T-helper 17 cell (primary cell): ENCODE data around the gene GNG8. TPM values are rescaled to one million over a fixed set of nuclear protein-coding genes. Genes with fewer than 3 reads are reported as not detected.

ENCODE experiments used
- ATAC-seq: fragments of 150-1000 bp; cut with Tn5 transposase; 2 replicates; pipeline ENCODE4 v1.10.0; 2021; ENCODE audit warnings: mild to moderate bottlenecking, moderate library complexity
- DNase-seq, 3 donors: peaks; one replicate each; pipeline versions ENCODE4 v3.0.0 to v3.0.0-alpha.2; 2020 to 2021
- H3K9me3 ChIP-seq: one replicate; pipeline ENCODE4 v1.7.0; 2013; ENCODE audit warnings: low read length, mild to moderate bottlenecking; ENCODE audit not compliant: control insufficient read depth, poor library complexity, severe bottlenecking
- H3K27ac Mint-ChIP-seq: one replicate; pipeline ENCODE4 v1.8.0; 2022; ENCODE audit warnings: mild to moderate bottlenecking, moderate library complexity, mixed read lengths
- H3K27me3 Mint-ChIP-seq: one replicate; pipeline ENCODE4 v1.8.0; 2022; ENCODE audit warnings: mixed read lengths
- H3K36me3 Mint-ChIP-seq: one replicate; pipeline ENCODE4 v1.8.0; 2022; ENCODE audit warnings: low read depth, mixed read lengths
- H3K4me1 Mint-ChIP-seq: one replicate; pipeline ENCODE4 v1.8.0; 2022; ENCODE audit warnings: mild to moderate bottlenecking, mixed read lengths
- H3K4me3 Mint-ChIP-seq: one replicate; pipeline ENCODE4 v1.8.0; 2022; ENCODE audit warnings: mild to moderate bottlenecking, moderate library complexity, mixed read lengths
- total RNA-seq, 4 donors: library from RNA in 2 of 4; stranded (reverse) in 2 of 4; gene quantifications; one replicate each; pipeline ENCODE4 v1.2.3 and lab custom pipeline; 2022 to 2026

The GNG8 gene
- total RNA-seq, 2 donors from 2014 or later = not detected

DNA sequence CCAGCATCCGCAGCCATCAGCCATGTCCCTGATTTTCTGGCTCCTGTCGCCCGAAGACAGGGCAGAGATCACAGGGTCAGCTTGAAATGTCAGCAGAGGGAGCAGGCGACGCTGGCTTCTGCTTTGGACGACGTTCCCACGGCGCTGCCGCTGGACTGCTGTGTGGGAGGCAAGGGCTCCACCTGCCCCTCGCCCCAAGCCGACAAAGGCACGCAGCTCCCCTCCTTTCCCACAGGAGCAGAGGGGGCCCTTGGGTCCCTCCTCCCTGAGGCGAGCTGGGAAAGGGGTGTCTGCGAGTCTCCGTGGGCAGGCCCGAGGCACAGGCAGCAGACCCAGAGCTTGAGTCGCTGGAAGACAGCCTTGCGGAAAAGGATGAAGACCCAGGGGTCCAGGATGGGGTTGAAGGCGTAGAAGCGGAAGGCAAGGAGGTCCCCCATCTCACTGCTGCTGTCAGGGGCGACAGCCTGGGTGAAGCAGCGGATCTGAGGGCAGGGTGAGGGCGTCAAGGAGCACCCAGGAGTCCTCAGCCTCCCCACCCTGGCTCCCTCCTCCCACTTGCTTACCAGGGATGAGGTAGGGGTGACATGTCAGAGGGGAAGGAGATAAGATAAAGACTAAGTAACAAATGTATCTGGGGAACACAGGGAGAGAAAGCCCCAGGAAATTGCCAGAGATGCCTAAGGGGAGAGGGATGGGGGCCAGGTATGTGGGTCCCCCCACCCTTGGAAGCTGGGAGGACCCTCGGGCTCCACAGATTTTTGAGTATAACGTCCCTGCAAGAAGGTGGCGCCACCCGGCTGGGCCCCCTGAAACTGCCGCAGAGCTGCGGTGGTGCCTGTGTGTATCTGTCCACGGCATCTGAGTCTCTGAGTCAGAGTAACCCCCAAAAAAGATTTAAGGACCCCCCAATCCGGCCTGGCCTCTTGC, 14.5 kb downstream of the GNG8 start:
- Mint-ChIP-seq H3K4me1 (peaks cover 31% of the 10 kb centered on the region), H3K27ac (no peak overlapping the region), H3K36me3 (peaks cover 3% of the 10 kb centered on the region), H3K4me3 (peak overlapping the region; percentile 59), H3K27me3 (peaks cover 5% of the 10 kb centered on the region)
- no peaks in the 10 kb centered on the region for H3K9me3 ChIP-seq
- no peak for DNase-seq
- ATAC-seq = no peak

DNA sequence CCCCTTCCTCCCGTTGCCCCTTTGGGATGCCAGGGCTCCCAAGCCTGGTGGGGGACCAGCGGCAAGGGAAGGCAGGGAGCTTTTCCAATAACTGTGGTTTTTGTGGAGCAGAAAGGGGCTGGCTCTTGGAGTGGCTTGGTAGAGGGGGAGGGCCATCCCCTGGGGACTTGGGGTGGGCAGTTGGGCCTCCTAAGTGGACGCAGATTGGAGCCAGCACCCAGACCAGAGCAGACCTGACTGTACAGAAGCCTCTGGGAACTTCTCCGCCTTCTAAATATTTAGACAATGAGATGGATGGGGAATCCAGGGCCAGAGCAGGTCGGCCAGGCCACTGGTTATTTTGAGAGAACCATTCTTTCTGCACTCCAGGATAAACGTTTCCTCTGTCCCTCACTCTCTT, 15.3 kb downstream of the GNG8 start:
- no peak overlapping the region for H3K4me3 Mint-ChIP-seq
- H3K27ac Mint-ChIP-seq = no peak overlapping the region

DNA sequence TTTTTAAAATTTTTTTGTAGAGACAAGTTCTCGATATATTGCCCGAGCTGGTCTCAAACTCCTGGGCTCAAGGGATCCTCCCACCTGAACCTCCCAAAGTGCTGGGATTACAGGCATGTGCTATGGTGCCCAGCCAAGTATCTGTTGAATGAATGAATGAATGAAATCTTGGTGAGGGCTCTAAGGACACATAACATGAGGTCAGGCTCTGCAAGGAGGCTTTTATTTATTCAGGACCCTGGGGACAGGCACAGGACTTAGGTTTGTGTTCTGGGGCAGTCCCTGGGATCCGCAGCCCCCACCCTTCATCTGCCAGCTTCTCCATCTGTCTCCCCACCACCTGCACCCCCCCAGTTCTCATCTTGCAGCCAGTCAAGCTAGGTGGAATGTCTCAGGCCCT, 15.7 kb downstream of the GNG8 start:
- H3K27ac Mint-ChIP-seq = peak overlapping the region; percentile 89
- H3K4me1 Mint-ChIP-seq = peaks cover 34% of the 10 kb centered on the region
- no peak for DNase-seq
- ATAC-seq = no peak
- peaks cover 5% of the 10 kb centered on the region for H3K27me3 Mint-ChIP-seq
- peaks cover 3% of the 10 kb centered on the region for H3K36me3 Mint-ChIP-seq
- no peaks in the 10 kb centered on the region for H3K9me3 ChIP-seq
- H3K4me3 Mint-ChIP-seq = no peak overlapping the region

More for the DNA sequence above, 15.3 kb downstream of the GNG8 start:
- no peak for DNase-seq
- ATAC-seq = no peak
- Mint-ChIP-seq H3K4me1 (peaks cover 35% of the 10 kb centered on the region), H3K36me3 (peaks cover 3% of the 10 kb centered on the region), H3K27me3 (peaks cover 5% of the 10 kb centered on the region)
- H3K9me3 ChIP-seq = no peaks in the 10 kb centered on the region

DNA sequence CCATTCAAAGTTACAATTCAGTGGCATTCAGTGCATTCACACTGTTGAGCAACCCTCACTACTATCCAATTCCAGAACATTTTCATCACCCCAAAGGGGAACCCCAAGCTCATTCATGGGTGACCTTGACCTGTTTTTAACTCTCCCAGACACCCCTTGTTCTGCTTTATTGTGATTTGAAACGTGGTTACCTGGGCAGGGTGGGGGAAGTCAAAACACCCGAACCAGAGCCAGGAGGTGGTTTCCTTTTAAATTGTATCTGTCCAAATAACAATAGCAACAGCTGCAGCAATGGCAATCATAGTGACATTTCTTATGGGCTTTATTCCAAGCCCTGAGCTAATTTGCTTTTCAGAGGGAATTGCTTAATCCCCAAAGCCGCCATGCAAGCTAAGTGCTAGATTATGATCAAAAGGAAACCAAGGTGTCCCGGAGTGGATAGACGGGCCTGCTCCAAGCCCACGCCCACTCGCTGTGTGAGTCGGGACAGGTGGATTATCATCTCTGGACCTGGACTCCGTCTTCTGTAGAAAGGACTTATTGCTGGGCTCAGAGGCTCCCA, 17.3 kb downstream of the GNG8 start:
- H3K4me1 Mint-ChIP-seq = peaks cover 32% of the 10 kb centered on the region
- peak overlapping the region; percentile 89 for H3K27ac Mint-ChIP-seq
- peaks cover 5% of the 10 kb centered on the region for H3K27me3 Mint-ChIP-seq

DNA sequence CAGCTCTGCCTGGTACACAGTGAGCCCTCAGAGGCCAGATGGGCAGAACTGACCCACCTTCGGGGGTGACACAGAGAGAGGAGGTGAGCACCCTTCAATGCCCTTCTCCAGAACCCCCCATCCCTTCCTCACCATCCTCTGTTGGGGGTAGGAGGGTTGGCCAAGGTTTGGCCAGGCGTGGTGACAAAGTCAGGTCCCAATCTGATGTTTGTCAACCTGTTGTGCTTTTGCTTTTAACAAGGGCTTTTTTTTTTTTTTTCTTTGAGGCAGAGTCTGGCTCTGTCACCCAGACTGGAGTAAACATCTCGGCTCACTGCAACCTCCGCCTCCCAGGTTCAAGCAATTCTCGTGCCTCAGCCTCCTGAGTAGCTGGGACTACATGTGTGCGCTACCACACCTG, 18.4 kb downstream of the GNG8 start:
- DNase-seq = no peak
- no peak overlapping the region for H3K27ac Mint-ChIP-seq
- H3K9me3 ChIP-seq = no peaks in the 10 kb centered on the region
- H3K27me3 Mint-ChIP-seq = peaks cover 5% of the 10 kb centered on the region
- no peak overlapping the region for H3K4me3 Mint-ChIP-seq
- H3K36me3 Mint-ChIP-seq = peaks cover 3% of the 10 kb centered on the region
- no peak for ATAC-seq
- H3K4me1 Mint-ChIP-seq = peaks cover 32% of the 10 kb centered on the region

More for the DNA sequence above, 17.3 kb downstream of the GNG8 start:
- H3K4me3 Mint-ChIP-seq = peak overlapping the region; percentile 7
- DNase-seq = no peak
- peak; percentile 69 for ATAC-seq
- peaks cover 3% of the 10 kb centered on the region for H3K36me3 Mint-ChIP-seq
- H3K9me3 ChIP-seq = no peaks in the 10 kb centered on the region

DNA sequence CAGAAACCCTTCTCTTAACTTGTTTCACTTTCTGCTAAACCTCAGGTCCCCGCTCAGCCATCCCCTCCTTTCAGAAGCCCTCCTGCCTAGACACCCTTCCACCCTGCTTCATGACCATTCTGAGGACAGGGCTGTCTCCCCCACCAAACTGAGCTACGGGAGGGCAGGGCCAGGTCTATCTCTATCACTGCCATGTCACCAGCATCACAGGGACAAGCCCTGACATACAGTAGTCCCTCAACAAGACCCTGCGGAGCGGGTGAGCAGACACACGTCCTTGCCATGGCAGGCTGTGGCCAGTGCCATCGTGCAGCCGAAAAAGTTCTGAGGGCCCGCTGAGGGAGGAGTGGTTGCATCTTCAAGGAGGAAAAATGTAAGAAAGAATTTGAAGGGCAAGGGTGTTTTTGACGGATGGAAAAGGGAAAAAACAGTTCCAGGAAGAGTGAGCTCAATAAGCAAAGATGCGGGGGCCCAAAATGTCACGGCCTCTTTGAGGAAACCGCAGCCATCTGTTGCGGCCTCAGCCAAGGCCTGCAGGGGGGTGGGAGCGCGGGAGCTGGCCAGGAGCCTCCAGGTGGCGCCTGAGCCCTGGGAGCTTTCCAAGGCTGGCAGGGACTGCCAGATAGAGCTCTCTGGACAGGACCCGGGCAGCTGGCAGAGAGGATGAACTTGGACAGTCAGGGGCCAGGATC, 19.2 kb downstream of the GNG8 start:
- H3K36me3 Mint-ChIP-seq = peaks cover 3% of the 10 kb centered on the region
- ATAC-seq (no peak), DNase-seq (no peak)
- H3K27me3 Mint-ChIP-seq = peaks cover 5% of the 10 kb centered on the region
- no peaks in the 10 kb centered on the region for H3K9me3 ChIP-seq
- H3K4me3 Mint-ChIP-seq = peak overlapping the region; percentile 86
- H3K4me1 Mint-ChIP-seq = peaks cover 36% of the 10 kb centered on the region
- peak overlapping the region; percentile 94 for H3K27ac Mint-ChIP-seq

DNA sequence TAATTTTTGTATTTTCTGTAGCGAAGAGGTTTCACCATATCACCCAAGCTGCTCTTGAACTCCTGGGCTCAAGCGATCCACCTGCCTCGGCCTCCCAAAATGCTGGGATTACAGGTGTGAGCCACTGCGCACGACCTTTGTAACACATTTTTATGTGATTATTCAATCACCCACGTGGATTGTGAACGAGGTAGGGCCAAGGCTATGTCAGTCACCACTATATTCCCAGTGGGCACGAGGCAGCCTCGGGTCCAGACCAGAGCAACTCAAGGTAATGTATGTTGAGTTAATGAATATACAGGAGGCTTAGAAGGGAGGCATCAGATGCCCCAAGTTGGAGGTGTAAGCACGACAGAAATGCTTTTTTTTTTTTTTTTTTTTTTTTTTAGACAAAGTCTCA, 20.0 kb downstream of the GNG8 start:
- peaks cover 41% of the 10 kb centered on the region for H3K4me1 Mint-ChIP-seq
- H3K4me3 Mint-ChIP-seq = peak overlapping the region; percentile 21
- H3K36me3 Mint-ChIP-seq = peaks cover 3% of the 10 kb centered on the region
- DNase-seq (no peak), ATAC-seq (no peak)
- H3K27ac Mint-ChIP-seq = peak overlapping the region; percentile 79
- no peaks in the 10 kb centered on the region for H3K9me3 ChIP-seq
- H3K27me3 Mint-ChIP-seq = peaks cover 5% of the 10 kb centered on the region

DNA sequence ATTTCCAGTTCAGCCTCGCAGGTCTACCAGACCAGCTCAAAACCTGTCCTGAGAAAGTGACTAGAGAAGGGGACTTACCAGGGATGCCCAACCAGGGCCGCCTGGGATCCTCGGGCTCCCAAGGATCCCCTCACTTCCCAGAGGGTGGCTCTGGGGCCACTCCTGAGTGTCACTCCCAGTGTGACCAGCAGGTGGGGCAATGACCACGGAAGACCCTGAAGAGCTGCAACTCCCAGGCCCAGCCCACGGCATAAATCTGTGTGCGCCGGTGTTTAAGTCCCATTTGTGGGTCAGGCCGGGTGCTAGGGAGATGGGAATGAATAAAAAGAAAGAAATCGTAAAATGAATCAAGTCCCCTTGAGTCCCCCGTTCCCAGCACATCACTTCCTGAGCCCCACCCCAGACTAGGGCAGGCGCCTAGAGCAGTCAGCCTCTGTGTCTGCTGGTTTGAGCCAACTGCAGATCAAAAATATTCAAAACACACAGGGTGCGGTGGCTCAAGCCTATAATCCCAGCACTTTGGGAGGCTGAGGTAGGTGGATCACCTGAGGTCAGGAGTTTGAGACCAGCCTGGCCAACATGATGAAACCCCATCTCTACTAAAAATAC, 21.8 kb downstream of the GNG8 start:
- Mint-ChIP-seq H3K27me3 (peaks cover 5% of the 10 kb centered on the region), H3K4me3 (peak overlapping the region; percentile 25), H3K27ac (peak overlapping the region; percentile 84), H3K36me3 (peaks cover 7% of the 10 kb centered on the region), H3K4me1 (peaks cover 46% of the 10 kb centered on the region)
- ATAC-seq = peak; percentile 59
- H3K9me3 ChIP-seq = no peaks in the 10 kb centered on the region
- DNase-seq = peak; percentile 63 to 76 (median 67)

DNA sequence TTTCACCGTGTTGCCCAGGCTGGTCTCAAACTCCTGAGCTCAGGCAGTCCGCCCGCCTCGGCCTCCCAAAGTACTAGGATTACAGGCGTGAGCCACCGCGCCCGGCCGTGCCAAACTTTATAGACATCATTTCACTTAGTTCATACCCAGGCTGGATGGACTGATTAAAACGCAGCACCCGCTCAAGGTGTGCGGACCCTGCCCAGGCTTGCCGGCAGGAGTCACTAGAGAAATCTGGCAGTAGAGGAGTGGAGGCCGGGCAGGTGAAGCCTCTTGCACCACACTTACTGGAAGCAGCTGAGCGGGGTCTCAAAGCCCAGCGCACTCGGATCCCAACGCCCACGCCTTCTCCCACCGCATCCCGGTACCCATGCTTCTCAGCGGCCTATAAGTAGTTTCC, 22.5 kb downstream of the GNG8 start:
- H3K27me3 Mint-ChIP-seq = peaks cover 5% of the 10 kb centered on the region
- ATAC-seq (no peak), DNase-seq (no peak)
- H3K27ac Mint-ChIP-seq = peak overlapping the region; percentile 84
- H3K9me3 ChIP-seq = no peaks in the 10 kb centered on the region
- H3K4me3 Mint-ChIP-seq = peak overlapping the region; percentile 36
- H3K36me3 Mint-ChIP-seq = peaks cover 9% of the 10 kb centered on the region
- peaks cover 48% of the 10 kb centered on the region for H3K4me1 Mint-ChIP-seq

DNA sequence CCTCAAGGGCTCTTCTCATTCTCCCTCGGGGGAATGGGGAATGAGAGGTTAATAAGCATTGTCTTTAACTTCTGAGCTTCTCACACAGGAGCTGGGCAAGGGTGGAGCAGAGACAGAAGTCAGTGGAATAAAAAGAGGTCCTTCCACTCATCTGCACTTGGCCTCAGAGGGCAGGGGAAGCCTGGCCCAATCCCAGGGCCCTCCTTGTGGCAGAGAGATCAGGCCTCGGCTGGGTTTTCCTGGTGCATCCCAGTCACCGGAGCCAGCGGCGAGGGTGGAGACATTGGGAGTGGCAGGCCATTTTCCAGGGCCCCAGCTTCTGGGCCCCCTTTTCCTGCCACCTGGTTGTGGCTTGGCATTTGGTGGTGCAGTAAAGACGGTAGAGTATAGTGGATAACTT, 24.2 kb downstream of the GNG8 start:
- Mint-ChIP-seq H3K36me3 (peaks cover 13% of the 10 kb centered on the region), H3K4me3 (peak overlapping the region; percentile 79), H3K4me1 (peaks cover 48% of the 10 kb centered on the region), H3K27me3 (peaks cover 4% of the 10 kb centered on the region), H3K27ac (peak overlapping the region; percentile 93)
- DNase-seq = no peak
- H3K9me3 ChIP-seq = no peaks in the 10 kb centered on the region
- peak; percentile 19 for ATAC-seq

DNA sequence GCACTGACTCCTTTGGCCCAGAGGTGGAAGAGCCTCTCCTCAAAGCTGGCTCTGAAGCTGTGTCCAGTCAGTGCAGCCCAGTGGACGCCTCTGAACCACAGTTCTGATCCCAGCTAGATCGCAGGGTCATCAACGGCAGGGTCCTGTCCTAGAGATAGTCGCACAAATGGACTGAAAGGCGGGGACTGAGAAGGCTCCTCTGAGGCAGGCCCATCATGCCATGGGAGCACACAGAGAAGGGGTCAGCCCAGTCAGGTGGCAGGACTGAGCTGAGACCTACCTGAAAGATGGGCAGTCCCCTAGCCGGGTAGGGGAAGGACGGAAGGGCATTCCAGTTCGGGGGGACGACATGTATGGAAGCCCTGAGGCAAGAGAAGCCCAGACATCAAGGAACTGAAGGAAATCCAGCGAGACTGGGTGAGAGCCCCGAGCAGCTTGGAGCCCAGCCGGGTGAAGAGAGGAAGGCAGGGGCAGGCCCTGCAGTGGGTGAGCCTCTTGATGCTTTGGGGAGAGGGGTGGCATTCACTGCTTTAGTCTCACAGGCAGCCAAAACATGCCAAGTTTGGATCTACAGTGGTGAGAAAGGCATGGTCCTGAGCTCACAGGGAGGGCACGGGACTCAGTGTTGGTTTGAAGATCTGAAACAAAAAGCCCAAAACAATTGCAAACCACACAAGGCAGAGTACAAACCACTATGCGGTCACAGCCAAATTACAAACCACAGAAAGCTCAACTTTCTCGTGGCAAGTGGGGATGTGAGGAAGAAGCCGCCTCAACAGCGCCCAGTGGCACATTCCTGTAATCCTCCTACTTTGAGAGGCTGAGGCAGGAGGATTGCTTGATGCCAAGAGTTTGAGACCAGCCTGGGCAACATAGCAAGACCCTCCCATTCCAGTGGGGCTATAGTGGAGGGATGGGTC, 24.9 kb downstream of the GNG8 start:
- DNase-seq (no peak), ATAC-seq (peak; percentile 39)
- no peaks in the 10 kb centered on the region for H3K27me3 Mint-ChIP-seq
- H3K4me3 Mint-ChIP-seq = peak overlapping the region; percentile 79
- H3K4me1 Mint-ChIP-seq = peaks cover 48% of the 10 kb centered on the region
- no peaks in the 10 kb centered on the region for H3K9me3 ChIP-seq
- H3K27ac Mint-ChIP-seq = peak overlapping the region; percentile 93
- H3K36me3 Mint-ChIP-seq = peaks cover 11% of the 10 kb centered on the region

DNA sequence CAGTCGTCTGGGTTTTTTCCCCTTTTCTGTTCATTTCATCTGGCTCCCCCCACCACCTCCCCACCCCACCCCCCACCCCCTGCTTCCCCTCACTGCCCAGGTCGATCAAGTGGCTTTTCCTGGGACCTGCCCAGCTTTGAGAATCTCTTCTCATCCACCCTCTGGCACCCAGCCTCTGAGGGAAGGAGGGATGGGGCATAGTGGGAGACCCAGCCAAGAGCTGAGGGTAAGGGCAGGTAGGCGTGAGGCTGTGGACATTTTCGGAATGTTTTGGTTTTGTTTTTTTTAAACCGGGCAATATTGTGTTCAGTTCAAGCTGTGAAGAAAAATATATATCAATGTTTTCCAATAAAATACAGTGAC, 25.6 kb downstream of the GNG8 start:
- no peak for DNase-seq
- Mint-ChIP-seq H3K4me1 (peaks cover 45% of the 10 kb centered on the region), H3K27me3 (no peaks in the 10 kb centered on the region), H3K4me3 (no peak overlapping the region), H3K27ac (peak overlapping the region; percentile 93), H3K36me3 (peaks cover 11% of the 10 kb centered on the region)
- ATAC-seq = no peak
- H3K9me3 ChIP-seq = no peaks in the 10 kb centered on the region
